ENCODE data around the gene EVC2. TPM values are rescaled to one million over a fixed set of nuclear protein-coding genes. Genes with fewer than 3 reads are reported as not detected.
"Not testable (repeated sequence)": the region's sequence is repeated elsewhere in the genome, so short reads cannot be mapped to it uniquely, and the experiment has no call there.

The EVC2 gene
- total RNA-seq, 1 donor from 2014 or later = 4.5 TPM

- DNase-seq (ENCODE audit: extremely low spot score, unreplicated experiment) = no peak
- TF ChIP-seq CTCF (conservative IDR thresholded peaks at IDR 0.05) = no peak
- Mint-ChIP-seq H3K4me1 (ENCODE audit: unreplicated experiment) (no peaks in the 10 kb centered on the region), H3K4me3 (no peak overlapping the region), H3K36me3 (peaks cover 22% of the 10 kb centered on the region), H3K9me3 (peaks cover 6% of the 10 kb centered on the region), H3K27me3 (no peaks in the 10 kb centered on the region), H3K27ac (no peak overlapping the region)
Observed at GRCh38 chr4:5730436-5730835, 22.1 kb upstream of the EVC2 start.

GRCh38 chr4:5728412-5728811, 20.1 kb upstream of the EVC2 start:
- not testable (repeated sequence) for DNase-seq (ENCODE audit: extremely low spot score, unreplicated experiment); H3K9me3 Mint-ChIP-seq; H3K4me1 Mint-ChIP-seq (ENCODE audit: unreplicated experiment); H3K4me3 Mint-ChIP-seq; H3K27me3 Mint-ChIP-seq; H3K27ac Mint-ChIP-seq
- peaks cover 37% of the 10 kb centered on the region for H3K36me3 Mint-ChIP-seq

- no peaks in the 10 kb centered on the region for H3K27me3 Mint-ChIP-seq
- no peak overlapping the region for H3K4me3 Mint-ChIP-seq
- no peak overlapping the region for H3K27ac Mint-ChIP-seq
- peaks cover 48% of the 10 kb centered on the region for H3K36me3 Mint-ChIP-seq
- DNase-seq (ENCODE audit: extremely low spot score, unreplicated experiment) = no peak
- peaks cover 6% of the 10 kb centered on the region for H3K9me3 Mint-ChIP-seq
- TF ChIP-seq CTCF (conservative IDR thresholded peaks at IDR 0.05) = no peak
- peaks cover 6% of the 10 kb centered on the region for H3K4me1 Mint-ChIP-seq (ENCODE audit: unreplicated experiment)
Observed at GRCh38 chr4:5724377-5724776, 16.0 kb upstream of the EVC2 start.

- Mint-ChIP-seq H3K36me3 (peaks cover 52% of the 10 kb centered on the region), H3K27me3 (no peaks in the 10 kb centered on the region), H3K9me3 (peaks cover 6% of the 10 kb centered on the region), H3K4me3 (no peak overlapping the region), H3K4me1 (ENCODE audit: unreplicated experiment) (peaks cover 6% of the 10 kb centered on the region), H3K27ac (peak overlapping the region; percentile 11)
- DNase-seq (ENCODE audit: extremely low spot score, unreplicated experiment) = no peak
- TF ChIP-seq CTCF (conservative IDR thresholded peaks at IDR 0.05) = no peak
Observed at GRCh38 chr4:5722328-5722727, 14.0 kb upstream of the EVC2 start.

- no peak for DNase-seq (ENCODE audit: extremely low spot score, unreplicated experiment)
- Mint-ChIP-seq H3K4me1 (ENCODE audit: unreplicated experiment) (peaks cover 6% of the 10 kb centered on the region), H3K27me3 (no peaks in the 10 kb centered on the region), H3K9me3 (peaks cover 6% of the 10 kb centered on the region), H3K27ac (no peak overlapping the region), H3K36me3 (peaks cover 54% of the 10 kb centered on the region), H3K4me3 (no peak overlapping the region)
- TF ChIP-seq CTCF (conservative IDR thresholded peaks at IDR 0.05) = no peak
Observed at GRCh38 chr4:5721923-5722322, 13.6 kb upstream of the EVC2 start.

GRCh38 chr4:5720980-5721379, 12.6 kb upstream of the EVC2 start:
- H3K9me3 Mint-ChIP-seq = peaks cover 3% of the 10 kb centered on the region
- no peak for TF ChIP-seq CTCF (conservative IDR thresholded peaks at IDR 0.05)
- DNase-seq (ENCODE audit: extremely low spot score, unreplicated experiment) = no peak
- H3K4me3 Mint-ChIP-seq = no peak overlapping the region
- peaks cover 50% of the 10 kb centered on the region for H3K36me3 Mint-ChIP-seq
- H3K27me3 Mint-ChIP-seq = no peaks in the 10 kb centered on the region
- no peak overlapping the region for H3K27ac Mint-ChIP-seq
- peaks cover 6% of the 10 kb centered on the region for H3K4me1 Mint-ChIP-seq (ENCODE audit: unreplicated experiment)
